Gastrocnemius medialis (tissue), 4 donors: ENCODE data around the gene HOXD10. TPM values are rescaled to one million over a fixed set of nuclear protein-coding genes. Genes with fewer than 3 reads are reported as not detected.

Experiments used
- ATAC-seq, 2 donors: fragments of 150-250 bp; one replicate each; pipeline ENCODE4 v1.9.1; 2016
- DNase-seq, 2 donors: peaks; one replicate each; pipeline ENCODE4 v3.0.0-alpha.2; 2019
- H3K27ac ChIP-seq, 4 donors: fragments of 200-600 bp; sonication (generic); 1 replicate in 1 of 4; 2 replicates in 3 of 4; pipeline ENCODE4 v1.5.1; 2016 to 2018; ENCODE audit warnings: mild to moderate bottlenecking in 2 of 4, moderate library complexity in 1 of 4
- H3K27me3 ChIP-seq, 3 donors: fragments of 200-600 bp; sonication (generic) in 2 of 3; 1 replicate in 1 of 3; 2 replicates in 2 of 3; pipeline versions ENCODE4 v1.5.1 to v1.6.0; 2016 to 2019; ENCODE audit warnings: mild to moderate bottlenecking in 1 of 3, moderate library complexity in 1 of 3
- H3K36me3 ChIP-seq, 2 donors: fragments of 200-600 bp; sonication (generic) in 1 of 2; one replicate each; pipeline ENCODE4 v1.5.1; 2017 to 2018
- H3K4me1 ChIP-seq, 2 donors: fragments of 200-600 bp; sonication (generic) in 1 of 2; one replicate each; pipeline ENCODE4 v1.5.1; 2016 to 2017; ENCODE audit warnings: mild to moderate bottlenecking in 2 of 2
- H3K4me3 ChIP-seq, 4 donors: fragments of 200-600 bp; sonication (generic) in 3 of 4; 1 replicate in 1 of 4; 2 replicates in 3 of 4; pipeline ENCODE4 v1.5.1; 2016 to 2019; ENCODE audit warnings: mild to moderate bottlenecking in 2 of 4
- H3K9me3 ChIP-seq, 3 donors: fragments of 200-600 bp; sonication (generic) in 2 of 3; 1 replicate in 1 of 3; 2 replicates in 2 of 3; pipeline ENCODE4 v1.5.1; 2016 to 2019
- POLR2A ChIP-seq, 2 donors: fragments of 450-650 bp; IDR thresholded peaks; one replicate each; pipeline ENCODE4 v1.6.1; 2017; ENCODE audit warnings: antibody characterized with exemption in 2 of 2, mild to moderate bottlenecking in 2 of 2, moderate library complexity in 2 of 2
- in situ Hi-C, 4 donors: fragments of 200-750 bp; cut with MboI; loops; one replicate each; pipeline versions ENCODE4 v1.15.0 to v1.8.0; 2017; ENCODE audit warnings: low sequenced_read_pairs in 4 of 4
- intact Hi-C: fragments of 100-400 bp; cut with DNase I; formaldehyde crosslinking; loops from one replicate; pipeline ENCODE4 v1.15.1; 2023; ENCODE audit warnings: low total_unique reads
- total RNA-seq, 4 donors: library from RNA; depleted of rRNA; stranded (reverse); fragments of >200 nt; gene quantifications; one replicate each; pipeline versions ENCODE4 v1.1.0 to v1.2.3, GENCODE V29; 2016
- TF ChIP-seq, protein P1 (sequence below), 5 experiments: fragments of 450-650 bp in 3 of 5; fragments of 200-600 bp in 2 of 5; sonication (generic) in 2 of 5; IDR thresholded peaks in 4 of 5; conservative IDR thresholded peaks in 1 of 5; 1 replicate in 4 of 5; 2 replicates in 1 of 5; pipeline ENCODE4 v1.5.1; 2016 to 2019; ENCODE audit warnings: antibody characterized with exemption in 5 of 5, mild to moderate bottlenecking in 3 of 5, moderate library complexity in 3 of 5

HOXD10 gene
- total RNA-seq, 4 donors from 2014 or later: 0.15 TPM; not detected in 3

DNA sequence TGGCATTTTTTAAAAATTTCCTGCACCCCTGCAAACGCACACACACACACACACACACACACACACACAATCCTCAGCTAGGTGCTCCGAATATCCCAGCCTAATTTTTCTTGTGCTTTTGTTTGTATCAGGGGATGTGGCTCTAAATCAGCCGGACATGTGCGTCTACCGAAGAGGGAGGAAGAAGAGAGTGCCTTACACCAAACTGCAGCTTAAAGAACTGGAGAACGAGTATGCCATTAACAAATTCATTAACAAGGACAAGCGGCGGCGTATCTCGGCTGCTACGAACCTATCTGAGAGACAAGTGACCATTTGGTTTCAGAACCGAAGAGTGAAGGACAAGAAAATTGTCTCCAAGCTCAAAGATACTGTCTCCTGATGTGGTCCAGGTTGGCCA lies 22.2 kb upstream of the HOXD10 start:
- Histone ChIP-seq H3K4me3 (no peak overlapping the region), H3K9me3 (no peaks in the 10 kb centered on the region), H3K27ac (no peak overlapping the region), H3K36me3 (no peaks in the 10 kb centered on the region), H3K4me1 (peaks cover 15 to 16% of the 10 kb centered on the region in 2 donors), H3K27me3 (peaks cover 97 to 100% (median 98%) of the 10 kb centered on the region in 3 donors)
- no peak for DNase-seq
- TF ChIP-seq, protein P1, sequence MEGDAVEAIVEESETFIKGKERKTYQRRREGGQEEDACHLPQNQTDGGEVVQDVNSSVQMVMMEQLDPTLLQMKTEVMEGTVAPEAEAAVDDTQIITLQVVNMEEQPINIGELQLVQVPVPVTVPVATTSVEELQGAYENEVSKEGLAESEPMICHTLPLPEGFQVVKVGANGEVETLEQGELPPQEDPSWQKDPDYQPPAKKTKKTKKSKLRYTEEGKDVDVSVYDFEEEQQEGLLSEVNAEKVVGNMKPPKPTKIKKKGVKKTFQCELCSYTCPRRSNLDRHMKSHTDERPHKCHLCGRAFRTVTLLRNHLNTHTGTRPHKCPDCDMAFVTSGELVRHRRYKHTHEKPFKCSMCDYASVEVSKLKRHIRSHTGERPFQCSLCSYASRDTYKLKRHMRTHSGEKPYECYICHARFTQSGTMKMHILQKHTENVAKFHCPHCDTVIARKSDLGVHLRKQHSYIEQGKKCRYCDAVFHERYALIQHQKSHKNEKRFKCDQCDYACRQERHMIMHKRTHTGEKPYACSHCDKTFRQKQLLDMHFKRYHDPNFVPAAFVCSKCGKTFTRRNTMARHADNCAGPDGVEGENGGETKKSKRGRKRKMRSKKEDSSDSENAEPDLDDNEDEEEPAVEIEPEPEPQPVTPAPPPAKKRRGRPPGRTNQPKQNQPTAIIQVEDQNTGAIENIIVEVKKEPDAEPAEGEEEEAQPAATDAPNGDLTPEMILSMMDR (IDR thresholded peaks at IDR 0.05 in 4 of 5, conservative IDR thresholded peaks at IDR 0.05 in 1 of 5): no peak
- no peak for TF ChIP-seq POLR2A (IDR thresholded peaks at IDR 0.05)
- intact Hi-C loops: no loop called here
- ATAC-seq: no peak
- in situ Hi-C loops: loop anchor here in 2 of 4 donors (10.0 to 25.0 kb wide), 2 partner anchors 410 to 732 kb away; no protein-coding TSS in a partner anchor

GRCh38 chr2:176095421-176095820 lies 21.2 kb upstream of the HOXD10 start:
- intact Hi-C loops (loop anchor here (5.0 kb wide), 2 partner anchors 728 to 843 kb away; no protein-coding TSS in a partner anchor), in situ Hi-C loops (loop anchor here in 3 of 4 donors (5.0 to 25.0 kb wide), 4 partner anchors 408 to 733 kb away; no protein-coding TSS in a partner anchor)
- H3K4me1 ChIP-seq: peaks cover 16 to 19% of the 10 kb centered on the region in 2 donors
- no peak overlapping the region for H3K27ac ChIP-seq
- no peaks in the 10 kb centered on the region for H3K9me3 ChIP-seq
- no peak for ATAC-seq
- no peak overlapping the region for H3K4me3 ChIP-seq
- no peak for DNase-seq
- TF ChIP-seq POLR2A (IDR thresholded peaks at IDR 0.05): no peak
- TF ChIP-seq, protein P1 (IDR thresholded peaks at IDR 0.05 in 4 of 5, conservative IDR thresholded peaks at IDR 0.05 in 1 of 5): no peak
- H3K36me3 ChIP-seq: no peaks in the 10 kb centered on the region
- H3K27me3 ChIP-seq: peaks cover 98 to 100% (median 98%) of the 10 kb centered on the region in 3 donors

DNA sequence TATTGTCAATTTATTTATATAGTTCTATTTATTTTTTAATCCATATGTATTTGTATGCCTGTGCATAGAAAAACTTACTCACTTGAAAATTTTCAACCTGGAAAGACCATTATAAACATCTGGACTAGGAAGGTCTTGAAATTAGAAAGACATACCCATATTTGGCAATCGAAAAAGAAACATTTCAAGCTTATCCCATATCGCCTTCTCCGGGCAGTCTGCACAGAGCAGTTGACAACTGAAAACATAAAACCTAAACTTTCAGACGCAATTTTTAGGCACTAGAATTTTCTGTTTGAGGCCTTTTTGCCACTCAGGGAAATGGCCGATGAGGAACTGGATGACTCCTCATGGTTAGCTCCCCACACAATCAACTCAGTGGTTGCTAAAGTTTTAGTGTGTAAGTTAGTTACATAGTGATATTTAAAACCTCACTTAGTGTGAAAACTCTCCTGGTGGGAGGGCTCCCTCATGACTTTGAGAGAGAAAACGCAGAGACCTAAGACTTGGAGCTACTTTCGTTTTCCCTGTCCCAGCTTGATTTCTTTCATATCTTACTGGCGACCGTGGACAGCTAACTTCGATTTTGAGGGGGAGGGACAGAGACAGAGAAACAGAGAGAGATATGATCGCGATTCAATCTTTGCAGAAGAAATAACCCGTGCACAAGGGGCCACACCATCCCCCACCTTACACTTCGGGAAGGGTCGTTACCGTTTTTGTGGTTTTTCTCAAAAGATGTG lies 20.2 kb upstream of the HOXD10 start:
- Histone ChIP-seq H3K4me3 (peak overlapping the region in 3 of 4 donors; percentile 44 to 62 (median 46)), H3K9me3 (no peaks in the 10 kb centered on the region), H3K27me3 (peaks cover 98 to 100% (median 98%) of the 10 kb centered on the region in 3 donors), H3K27ac (no peak overlapping the region), H3K36me3 (no peaks in the 10 kb centered on the region), H3K4me1 (peaks cover 16 to 19% of the 10 kb centered on the region in 2 donors)
- intact Hi-C loops: loop anchor here (5.0 kb wide), 2 partner anchors 729 to 844 kb away; no protein-coding TSS in a partner anchor
- in situ Hi-C loops: loop anchor here in 3 of 4 donors (5.0 to 25.0 kb wide), 4 partner anchors 409 to 734 kb away; no protein-coding TSS in a partner anchor
- TF ChIP-seq, protein P1 (IDR thresholded peaks at IDR 0.05 in 4 of 5, conservative IDR thresholded peaks at IDR 0.05 in 1 of 5): no peak
- TF ChIP-seq POLR2A (IDR thresholded peaks at IDR 0.05): no peak
- no peak for DNase-seq
- no peak for ATAC-seq

GRCh38 chr2:176096986-176097819 lies 19.4 kb upstream of the HOXD10 start:
- DNase-seq (peak in 1 of 2 donors; percentile 41), ATAC-seq (peak; percentile 72 to 79)
- no peak overlapping the region for H3K27ac ChIP-seq
- no peaks in the 10 kb centered on the region for H3K36me3 ChIP-seq
- in situ Hi-C loops (loop anchor here in 3 of 4 donors (5.0 to 25.0 kb wide), 4 partner anchors 410 to 735 kb away; no protein-coding TSS in a partner anchor), intact Hi-C loops (loop anchor here (5.0 kb wide), 2 partner anchors 730 to 845 kb away; no protein-coding TSS in a partner anchor)
- no peak for TF ChIP-seq POLR2A (IDR thresholded peaks at IDR 0.05)
- TF ChIP-seq, protein P1 (IDR thresholded peaks at IDR 0.05 in 4 of 5, conservative IDR thresholded peaks at IDR 0.05 in 1 of 5): peak; percentile 64 to 91 (median 86)
- H3K9me3 ChIP-seq: no peaks in the 10 kb centered on the region
- H3K27me3 ChIP-seq: peaks cover 98 to 100% (median 98%) of the 10 kb centered on the region in 3 donors
- peaks cover 16 to 19% of the 10 kb centered on the region in 2 donors for H3K4me1 ChIP-seq
- peak overlapping the region; percentile 36 to 62 (median 45) for H3K4me3 ChIP-seq
